ENCODE data around the gene TBXAS1. TPM values are rescaled to one million over a fixed set of nuclear protein-coding genes. Genes with fewer than 3 reads are reported as not detected.

Gene TBXAS1
- total RNA-seq, 2 experiments from 2014 or later = 1.5 to 1.8 TPM

GRCh38 chr7:139932531-139932930, 103.5 kb downstream of the TBXAS1 start:
- ChIA-PET CTCF (interaction anchor here (0.7 to 1.2 kb wide), 2 partner anchors 13 to 16 kb away, joined by 3 to 4 read pairs; no protein-coding TSS in a partner anchor), POLR2A (no interaction called here)

- POLR2A ChIA-PET = no interaction called here
- CTCF ChIA-PET = no interaction called here
Observed at GRCh38 chr7:139936760-139937310, 107.8 kb downstream of the TBXAS1 start.

GRCh38 chr7:139937715-139938114, 108.7 kb downstream of the TBXAS1 start:
- CTCF ChIA-PET = no interaction called here
- POLR2A ChIA-PET = no interaction called here

GRCh38 chr7:139940866-139941265, 111.8 kb downstream of the TBXAS1 start:
- CTCF ChIA-PET = interaction anchor here (0.5 to 1.7 kb wide), 2 partner anchors 272 to 793 kb away, joined by 3 read pairs; no protein-coding TSS in a partner anchor
- POLR2A ChIA-PET = no interaction called here

GRCh38 chr7:139941421-139941820, 112.4 kb downstream of the TBXAS1 start:
- ChIA-PET CTCF (interaction anchor here (1.7 kb wide), 1 partner anchor 272 kb away, joined by 3 read pairs; no protein-coding TSS in a partner anchor), POLR2A (no interaction called here)

GRCh38 chr7:139941866-139942265, 112.8 kb downstream of the TBXAS1 start:
- ChIA-PET CTCF (no interaction called here), POLR2A (no interaction called here)

GRCh38 chr7:139942636-139943035, 113.6 kb downstream of the TBXAS1 start:
- ChIA-PET POLR2A (no interaction called here), CTCF (no interaction called here)

GRCh38 chr7:139943401-139943800, 114.3 kb downstream of the TBXAS1 start:
- ChIA-PET CTCF (no interaction called here), POLR2A (no interaction called here)

GRCh38 chr7:139944248-139944647, 115.2 kb downstream of the TBXAS1 start:
- CTCF ChIA-PET = interaction anchor here (0.6 kb wide), 1 partner anchor 217 kb away, joined by 3 read pairs; no protein-coding TSS in a partner anchor
- POLR2A ChIA-PET = no interaction called here

GRCh38 chr7:139946533-139946932, 117.5 kb downstream of the TBXAS1 start:
- ChIA-PET CTCF (no interaction called here), POLR2A (no interaction called here)

- ChIA-PET POLR2A (no interaction called here), CTCF (no interaction called here)
Observed at GRCh38 chr7:139947021-139947420, 118.0 kb downstream of the TBXAS1 start.

GRCh38 chr7:139948167-139948566, 119.1 kb downstream of the TBXAS1 start:
- ChIA-PET POLR2A (no interaction called here), CTCF (no interaction called here)

- ChIA-PET CTCF (no interaction called here), POLR2A (no interaction called here)
Observed at GRCh38 chr7:139948587-139949335, 119.7 kb downstream of the TBXAS1 start.

- POLR2A ChIA-PET = no interaction called here
- CTCF ChIA-PET = interaction anchor here (0.7 kb wide), 1 partner anchor 24 kb away, joined by 4 read pairs; no protein-coding TSS in a partner anchor
Observed at GRCh38 chr7:139949629-139950028, 120.6 kb downstream of the TBXAS1 start.

- ChIA-PET CTCF (no interaction called here), POLR2A (no interaction called here)
Observed at GRCh38 chr7:139950881-139951525, 121.9 kb downstream of the TBXAS1 start.

- ChIA-PET CTCF (no interaction called here), POLR2A (no interaction called here)
Observed at GRCh38 chr7:139953229-139953628, 124.2 kb downstream of the TBXAS1 start.

- POLR2A ChIA-PET = no interaction called here
- CTCF ChIA-PET = no interaction called here
Observed at GRCh38 chr7:139955109-139955820, 126.2 kb downstream of the TBXAS1 start.

- POLR2A ChIA-PET = no interaction called here
- CTCF ChIA-PET = no interaction called here
Observed at GRCh38 chr7:139958599-139959284, 129.7 kb downstream of the TBXAS1 start.

GRCh38 chr7:139959285-139959628, 130.2 kb downstream of the TBXAS1 start:
- ChIA-PET POLR2A (no interaction called here), CTCF (no interaction called here)

- ChIA-PET CTCF (no interaction called here), POLR2A (no interaction called here)
Observed at GRCh38 chr7:139959718-139960117, 130.7 kb downstream of the TBXAS1 start.
